HepG2 (cell line): ENCODE results near the gene PANK2. TPM values are rescaled to one million over a fixed set of nuclear protein-coding genes. Genes with fewer than 3 reads are reported as not detected.

Source experiments
- FOXA1 ChIP-seq, 2 experiments: fragments of 450-650 bp in 1 of 2; sonication (generic) in 1 of 2; formaldehyde crosslinking in 1 of 2; IDR thresholded peaks; 2 replicates each; pipeline versions ENCODE4 v1.4.0 to v1.6.1; 2016 to 2020; ENCODE audit warnings: missing genetic modification reagents in 1 of 2
- GTF3A ChIP-seq: sonication (generic); formaldehyde crosslinking; conservative IDR thresholded peaks from 2 replicates; pipeline ENCODE4 v1.4.0; 2020; ENCODE audit warnings: mild to moderate bottlenecking, missing genetic modification reagents
- MXD4 ChIP-seq: IDR thresholded peaks from 2 replicates; pipeline ENCODE4 v1.6.1; 2016; ENCODE audit warnings: mild to moderate bottlenecking, missing biosample characterization, missing genetic modification reagents
- TAF1 ChIP-seq: sonication (generic); formaldehyde crosslinking; IDR thresholded peaks from 2 replicates; pipeline ENCODE4 v1.4.0; 2020; ENCODE audit warnings: missing genetic modification reagents
- ZNF251 ChIP-seq: sonication (generic); formaldehyde crosslinking; IDR thresholded peaks from 2 replicates; pipeline ENCODE4 v1.9.0; 2021; ENCODE audit warnings: mild to moderate bottlenecking, missing genetic modification reagents
- ZNF619 ChIP-seq: sonication (generic); formaldehyde crosslinking; IDR thresholded peaks from 2 replicates; pipeline ENCODE4 v1.4.0; 2020; ENCODE audit warnings: mild to moderate bottlenecking, missing genetic modification reagents
- polyA plus RNA-seq, 8 experiments: library from polyadenylated mRNA; depleted of rRNA in 3 of 8; stranded (reverse) in 7 of 8; unstranded in 1 of 8; fragments of >200 nt; fragmentation: Illumina TruSeq in 4 of 8; extraction: Trizol in 4 of 8; gene quantifications; 2 replicates each; pipeline versions ENCODE4 v1.2.1 to v1.2.3, GENCODE V29; 2011 to 2016; ENCODE audit warnings: low read depth in 4 of 8, missing spikeins in 1 of 8, mixed read lengths in 1 of 8; ENCODE audit not compliant: insufficient read depth in 1 of 8
- total RNA-seq, 5 experiments: library from RNA; depleted of rRNA; stranded (reverse); fragments of >200 nt; fragmentation: Illumina TruSeq; extraction: Trizol; gene quantifications; 2 replicates each; pipeline ENCODE4 v1.2.3, GENCODE V29; 2016; ENCODE audit warnings: low read depth in 1 of 5
- TF ChIP-seq, protein P1 (sequence below): sonication (generic); formaldehyde crosslinking; IDR thresholded peaks from 2 replicates; pipeline ENCODE4 v1.5.1; 2020; ENCODE audit warnings: mild to moderate bottlenecking, moderate library complexity, missing genetic modification reagents
- TF ChIP-seq, protein P2 (sequence below): sonication (generic); formaldehyde crosslinking; IDR thresholded peaks from 2 replicates; pipeline ENCODE4 v1.4.0; 2020; ENCODE audit warnings: mild to moderate bottlenecking, low read depth, missing genetic modification reagents
- TF ChIP-seq, protein P3 (sequence below): sonication (generic); formaldehyde crosslinking; IDR thresholded peaks from 2 replicates; pipeline ENCODE4 v1.5.0; 2020; ENCODE audit warnings: mild to moderate bottlenecking, missing genetic modification reagents, borderline replicate concordance
- TF ChIP-seq, protein P4 (sequence below): sonication (generic); formaldehyde crosslinking; IDR thresholded peaks from 2 replicates; pipeline ENCODE4 v1.8.0; 2023; ENCODE audit warnings: mild to moderate bottlenecking, missing genetic modification reagents
- TF ChIP-seq, protein P5 (sequence below): sonication (generic); formaldehyde crosslinking; IDR thresholded peaks from 2 replicates; pipeline ENCODE4 v1.9.0; 2021; ENCODE audit warnings: missing genetic modification reagents, mild to moderate bottlenecking, borderline replicate concordance

The PANK2 gene
- total and polyA plus RNA-seq, 2 of the 13 experiments (the other 11 are each of a cell fraction or from before 2014, with no cell fraction given): 39.2 to 123 TPM

DNA sequence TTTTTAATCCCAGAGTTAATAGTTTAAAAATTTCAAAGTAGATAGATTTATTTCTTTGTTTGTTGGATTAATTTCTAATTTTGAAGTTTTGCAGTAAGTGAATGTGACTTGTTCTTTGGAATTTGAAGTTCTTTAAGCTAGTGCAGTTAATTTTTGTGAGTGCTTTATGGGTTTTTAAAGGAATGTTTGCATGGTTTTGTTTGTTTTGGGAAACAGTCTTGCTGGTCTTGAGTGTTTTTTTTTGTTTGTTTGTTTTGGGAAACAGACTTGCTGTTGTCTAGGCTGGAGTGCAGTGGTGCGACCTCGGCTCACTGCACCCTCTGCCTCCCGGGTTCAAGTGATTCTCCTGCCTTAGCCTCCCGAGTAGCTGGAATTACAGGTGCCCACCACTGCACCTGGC is 9.5 kb downstream of the PANK2 start (continued):
- TF ChIP-seq, protein P1, sequence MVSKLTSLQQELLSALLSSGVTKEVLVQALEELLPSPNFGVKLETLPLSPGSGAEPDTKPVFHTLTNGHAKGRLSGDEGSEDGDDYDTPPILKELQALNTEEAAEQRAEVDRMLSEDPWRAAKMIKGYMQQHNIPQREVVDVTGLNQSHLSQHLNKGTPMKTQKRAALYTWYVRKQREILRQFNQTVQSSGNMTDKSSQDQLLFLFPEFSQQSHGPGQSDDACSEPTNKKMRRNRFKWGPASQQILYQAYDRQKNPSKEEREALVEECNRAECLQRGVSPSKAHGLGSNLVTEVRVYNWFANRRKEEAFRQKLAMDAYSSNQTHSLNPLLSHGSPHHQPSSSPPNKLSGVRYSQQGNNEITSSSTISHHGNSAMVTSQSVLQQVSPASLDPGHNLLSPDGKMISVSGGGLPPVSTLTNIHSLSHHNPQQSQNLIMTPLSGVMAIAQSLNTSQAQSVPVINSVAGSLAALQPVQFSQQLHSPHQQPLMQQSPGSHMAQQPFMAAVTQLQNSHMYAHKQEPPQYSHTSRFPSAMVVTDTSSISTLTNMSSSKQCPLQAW: no peak
- no peak for TF ChIP-seq TAF1 (CRISPR knock-in tag)
- TF ChIP-seq, protein P2, sequence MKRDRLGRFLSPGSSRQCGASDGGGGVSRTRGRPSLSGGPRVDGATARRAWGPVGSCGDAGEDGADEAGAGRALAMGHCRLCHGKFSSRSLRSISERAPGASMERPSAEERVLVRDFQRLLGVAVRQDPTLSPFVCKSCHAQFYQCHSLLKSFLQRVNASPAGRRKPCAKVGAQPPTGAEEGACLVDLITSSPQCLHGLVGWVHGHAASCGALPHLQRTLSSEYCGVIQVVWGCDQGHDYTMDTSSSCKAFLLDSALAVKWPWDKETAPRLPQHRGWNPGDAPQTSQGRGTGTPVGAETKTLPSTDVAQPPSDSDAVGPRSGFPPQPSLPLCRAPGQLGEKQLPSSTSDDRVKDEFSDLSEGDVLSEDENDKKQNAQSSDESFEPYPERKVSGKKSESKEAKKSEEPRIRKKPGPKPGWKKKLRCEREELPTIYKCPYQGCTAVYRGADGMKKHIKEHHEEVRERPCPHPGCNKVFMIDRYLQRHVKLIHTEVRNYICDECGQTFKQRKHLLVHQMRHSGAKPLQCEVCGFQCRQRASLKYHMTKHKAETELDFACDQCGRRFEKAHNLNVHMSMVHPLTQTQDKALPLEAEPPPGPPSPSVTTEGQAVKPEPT (CRISPR knock-in tag): no peak
- TF ChIP-seq, protein P3, sequence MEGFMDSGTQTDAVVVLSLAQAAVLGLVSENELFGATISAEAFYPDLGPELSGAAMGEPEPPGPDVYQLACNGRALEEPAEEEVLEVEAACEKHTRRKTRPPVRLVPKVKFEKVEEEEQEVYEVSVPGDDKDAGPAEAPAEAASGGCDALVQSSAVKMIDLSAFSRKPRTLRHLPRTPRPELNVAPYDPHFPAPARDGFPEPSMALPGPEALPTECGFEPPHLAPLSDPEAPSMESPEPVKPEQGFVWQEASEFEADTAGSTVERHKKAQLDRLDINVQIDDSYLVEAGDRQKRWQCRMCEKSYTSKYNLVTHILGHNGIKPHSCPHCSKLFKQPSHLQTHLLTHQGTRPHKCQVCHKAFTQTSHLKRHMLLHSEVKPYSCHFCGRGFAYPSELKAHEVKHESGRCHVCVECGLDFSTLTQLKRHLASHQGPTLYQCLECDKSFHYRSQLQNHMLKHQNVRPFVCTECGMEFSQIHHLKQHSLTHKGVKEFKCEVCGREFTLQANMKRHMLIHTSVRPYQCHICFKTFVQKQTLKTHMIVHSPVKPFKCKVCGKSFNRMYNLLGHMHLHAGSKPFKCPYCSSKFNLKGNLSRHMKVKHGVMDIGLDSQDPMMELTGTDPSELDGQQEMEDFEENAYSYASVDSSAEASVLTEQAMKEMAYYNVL: no peak
- TF ChIP-seq, protein P4, sequence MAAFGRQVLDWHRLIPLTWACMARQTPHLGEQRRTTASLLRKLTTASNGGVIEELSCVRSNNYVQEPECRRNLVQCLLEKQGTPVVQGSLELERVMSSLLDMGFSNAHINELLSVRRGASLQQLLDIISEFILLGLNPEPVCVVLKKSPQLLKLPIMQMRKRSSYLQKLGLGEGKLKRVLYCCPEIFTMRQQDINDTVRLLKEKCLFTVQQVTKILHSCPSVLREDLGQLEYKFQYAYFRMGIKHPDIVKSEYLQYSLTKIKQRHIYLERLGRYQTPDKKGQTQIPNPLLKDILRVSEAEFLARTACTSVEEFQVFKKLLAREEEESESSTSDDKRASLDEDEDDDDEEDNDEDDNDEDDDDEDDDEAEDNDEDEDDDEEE (CRISPR knock-in tag): no peak
- no peak for TF ChIP-seq MXD4 (CRISPR knock-in tag)
- TF ChIP-seq FOXA1 (IDR thresholded peaks at IDR 0.05): peak; percentile 46; the same call in 1 of the 2 replicates
- TF ChIP-seq FOXA1 (CRISPR knock-in tag; IDR thresholded peaks at IDR 0.05): 0 out of 2 replicates have a peak, but pooled peaks have one; percentile 9
- no peak for TF ChIP-seq ZNF251
- no peak for TF ChIP-seq ZNF619 (CRISPR knock-in tag)
- no peak for TF ChIP-seq GTF3A (CRISPR knock-in tag)
- TF ChIP-seq, protein P5, sequence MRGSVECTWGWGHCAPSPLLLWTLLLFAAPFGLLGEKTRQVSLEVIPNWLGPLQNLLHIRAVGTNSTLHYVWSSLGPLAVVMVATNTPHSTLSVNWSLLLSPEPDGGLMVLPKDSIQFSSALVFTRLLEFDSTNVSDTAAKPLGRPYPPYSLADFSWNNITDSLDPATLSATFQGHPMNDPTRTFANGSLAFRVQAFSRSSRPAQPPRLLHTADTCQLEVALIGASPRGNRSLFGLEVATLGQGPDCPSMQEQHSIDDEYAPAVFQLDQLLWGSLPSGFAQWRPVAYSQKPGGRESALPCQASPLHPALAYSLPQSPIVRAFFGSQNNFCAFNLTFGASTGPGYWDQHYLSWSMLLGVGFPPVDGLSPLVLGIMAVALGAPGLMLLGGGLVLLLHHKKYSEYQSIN (CRISPR knock-in tag): no peak
